Stimulated activated CD4-positive, alpha-beta T cell treated with anti-CD3 and anti-CD28 coated beads, Interleukin-12 subunit alpha, Interleukin-12 subunit beta, amount 100 ng/mL, for 24 hours (primary cell): Measurements from ENCODE around the gene CMYA5.
"Not testable (repeated sequence)": the region's sequence is repeated elsewhere in the genome, so short reads cannot be mapped to it uniquely, and the experiment has no call there.

Experiments used
- DNase-seq, 2 experiments: peaks; one replicate each; pipeline ENCODE4 v3.0.0-alpha.2; 2020; ENCODE audit warnings: low read depth in 2 of 2

CMYA5 gene

GRCh38 chr5:79689541-79690466 lies at the start of gene CMYA5:
Gene CMYA5, plus strand, starts transcription at chr5:79689836. Its CDS starts 72 bp downstream, at chr5:79689908.
- DNase-seq = no peak

- no peak for DNase-seq
These were observed 49.0 kb upstream of the CMYA5 start for GRCh38 chr5:79640571-79641055.

DNA sequence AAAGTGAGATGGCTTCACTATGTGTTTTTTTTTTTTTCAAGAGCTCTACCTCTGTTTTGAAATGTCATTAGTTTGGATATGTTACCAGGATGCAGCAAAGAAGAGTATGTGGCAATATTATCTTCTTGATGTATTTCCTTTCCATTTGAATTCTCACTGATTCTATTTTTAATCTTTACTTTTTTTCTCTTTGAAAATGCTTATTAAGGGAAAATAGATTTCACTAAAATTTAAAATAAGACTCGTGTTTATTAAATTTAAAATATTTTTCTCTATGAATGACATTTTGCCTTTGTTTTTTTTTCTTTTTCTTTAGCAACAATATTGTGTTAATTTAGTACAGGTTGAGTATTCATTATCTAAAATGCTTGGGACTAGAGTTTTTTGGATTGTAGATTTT lies 48.2 kb upstream of the CMYA5 start:
- DNase-seq = no peak

GRCh38 chr5:79642210-79642609 lies 47.4 kb upstream of the CMYA5 start:
- DNase-seq = no peak

DNA sequence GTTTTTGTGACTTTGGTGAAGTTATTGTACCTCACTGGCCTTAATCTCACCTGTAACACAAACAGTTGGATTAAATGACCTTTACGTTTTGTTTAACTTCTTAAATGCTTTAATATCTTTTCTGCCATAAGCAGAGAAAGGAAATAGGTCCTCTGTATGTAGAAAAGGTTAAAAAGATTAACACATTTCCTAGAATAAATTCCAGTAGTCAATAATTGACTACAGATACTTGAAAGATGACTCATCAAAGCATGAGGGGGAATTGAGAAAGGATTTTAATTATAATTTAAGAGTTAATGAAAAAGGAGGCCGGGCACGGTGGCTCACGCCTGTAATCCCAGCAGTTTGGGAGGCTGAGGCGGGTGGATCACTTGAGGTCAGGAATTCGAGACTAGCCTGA lies 35.8 kb upstream of the CMYA5 start:
- no peak for DNase-seq

- no peak for DNase-seq
These were observed 26.4 kb upstream of the CMYA5 start for GRCh38 chr5:79663212-79663611.

DNA sequence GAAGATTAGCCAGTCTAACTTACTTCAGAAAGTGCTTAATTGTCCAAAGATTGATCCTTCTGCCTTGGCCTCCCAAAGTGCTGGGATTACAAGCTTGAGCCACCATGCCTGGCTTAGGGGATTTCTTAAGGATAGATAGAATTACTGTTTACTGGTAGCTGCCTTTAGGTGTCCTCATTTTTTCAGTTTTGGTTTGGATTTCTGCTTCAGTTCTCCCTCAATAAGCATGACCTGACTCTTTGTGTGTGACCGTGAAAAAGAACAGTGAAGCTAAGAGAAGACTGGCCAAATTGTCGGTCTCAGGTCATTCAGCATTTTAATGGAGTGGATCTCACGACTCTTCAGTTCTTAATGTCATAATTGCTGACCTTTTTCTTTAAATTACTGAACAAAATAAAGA lies 22.9 kb upstream of the CMYA5 start:
- no peak for DNase-seq

- no peak for DNase-seq
These were observed 17.2 kb upstream of the CMYA5 start for GRCh38 chr5:79672392-79672791.

GRCh38 chr5:79676354-79676753 lies 13.3 kb upstream of the CMYA5 start:
- not testable (repeated sequence) for DNase-seq

GRCh38 chr5:79682102-79682501 lies 7.5 kb upstream of the CMYA5 start:
- not testable (repeated sequence) for DNase-seq

DNA sequence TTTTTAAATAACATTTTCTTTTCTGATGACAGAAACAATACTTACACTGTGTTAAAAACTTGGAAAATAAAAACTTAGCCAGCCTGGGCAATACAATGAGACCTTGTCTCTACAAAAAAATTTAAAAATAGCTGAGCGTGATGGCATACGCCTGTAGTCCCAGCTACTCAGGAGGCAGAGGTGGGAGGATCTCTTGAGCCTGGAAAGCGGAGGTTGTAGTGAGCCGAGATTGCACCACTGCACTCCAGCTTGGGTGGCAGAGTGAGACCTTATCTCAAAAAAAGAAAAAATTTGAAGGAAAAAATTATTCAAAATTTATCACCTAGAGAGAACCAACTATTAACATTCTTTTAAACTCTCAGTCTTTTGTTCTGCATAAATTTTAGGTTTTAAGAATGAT lies 4.9 kb upstream of the CMYA5 start:
- no peak for DNase-seq

- DNase-seq = no peak
These were observed 4.0 kb upstream of the CMYA5 start for GRCh38 chr5:79685627-79686026.

- DNase-seq = no peak
These were observed 2.8 kb upstream of the CMYA5 start for GRCh38 chr5:79686799-79687198.

GRCh38 chr5:79687889-79688288 lies 1.7 kb upstream of the CMYA5 start:
- DNase-seq = no peak

DNA sequence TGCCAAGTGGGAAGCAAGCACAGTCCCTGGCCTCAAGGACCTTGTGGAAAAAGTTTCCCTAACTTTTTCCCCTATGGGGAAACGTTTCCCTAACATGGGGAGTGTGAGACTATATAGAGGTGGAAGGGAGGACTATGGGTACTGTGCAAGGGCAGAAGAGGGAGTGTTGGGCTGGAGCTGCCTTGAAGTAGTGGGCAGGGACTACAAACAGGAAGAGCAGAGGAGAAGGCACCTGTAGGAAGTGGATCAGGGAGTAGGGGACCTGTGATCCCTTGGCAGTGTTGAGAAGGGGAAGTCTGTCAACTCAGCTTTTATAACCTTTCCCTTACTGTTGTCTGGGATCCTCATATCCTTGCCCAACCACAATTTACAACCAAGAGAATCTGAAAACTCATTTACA lies 1.4 kb downstream of the CMYA5 start:
- DNase-seq = no peak

DNA sequence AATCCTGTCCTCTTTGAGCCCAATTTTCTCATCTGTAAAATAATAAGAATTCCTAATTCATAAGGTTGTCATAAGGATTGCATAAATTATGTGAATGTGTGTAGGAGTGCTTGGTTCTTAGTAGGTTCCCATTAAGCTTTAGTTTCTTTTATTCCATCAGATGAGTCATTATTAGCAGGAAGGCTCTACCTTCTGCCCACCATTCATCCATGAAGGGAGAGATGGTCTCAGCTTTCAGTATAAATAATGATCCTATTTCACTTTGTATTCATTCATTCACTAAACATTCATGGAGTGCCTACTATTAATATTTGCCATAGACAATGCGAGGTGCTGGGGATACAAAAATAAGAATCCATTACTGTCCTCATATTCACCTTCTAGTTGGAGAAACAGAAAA lies 3.0 kb downstream of the CMYA5 start:
- DNase-seq = no peak

DNA sequence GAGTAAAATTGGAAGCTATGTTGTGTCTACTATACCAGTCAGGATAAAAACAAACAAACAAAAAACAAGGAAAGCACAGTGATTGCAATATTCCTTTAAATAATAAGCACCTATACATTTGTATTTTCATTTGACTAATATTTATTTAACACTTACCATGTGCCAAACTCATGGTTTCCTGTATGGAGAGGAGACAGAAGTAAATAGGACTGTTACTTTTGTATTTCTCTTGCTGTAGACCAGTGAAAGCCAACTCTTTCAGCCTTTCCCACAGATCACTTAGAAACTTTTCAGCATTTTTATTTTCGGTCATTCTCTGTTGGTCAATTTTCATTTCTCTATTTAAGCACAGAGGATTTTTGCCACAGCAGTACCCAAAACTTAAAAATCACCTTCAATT lies 4.5 kb downstream of the CMYA5 start:
- DNase-seq = no peak

DNA sequence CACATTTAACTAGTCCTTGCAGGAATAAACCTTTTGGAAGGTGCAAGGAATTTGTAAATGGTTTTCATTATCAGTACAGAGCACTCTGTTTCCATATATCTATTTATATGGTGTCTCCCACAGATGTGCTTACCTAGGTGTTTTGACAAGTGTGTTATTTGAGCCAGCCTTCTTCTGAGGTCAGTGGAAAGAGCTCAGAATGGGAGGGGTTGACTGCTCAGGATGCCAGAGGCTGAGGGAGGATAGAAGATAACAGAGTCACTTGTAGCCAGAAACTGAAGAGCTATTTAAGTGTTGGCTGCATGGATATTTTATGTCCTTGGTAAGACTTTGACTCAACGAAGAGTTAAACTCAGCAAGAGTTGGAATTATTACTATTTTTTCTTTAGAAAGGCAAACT lies 5.0 kb downstream of the CMYA5 start:
- DNase-seq = no peak

- DNase-seq = no peak
These were observed 5.9 kb downstream of the CMYA5 start for GRCh38 chr5:79695526-79695925.

DNA sequence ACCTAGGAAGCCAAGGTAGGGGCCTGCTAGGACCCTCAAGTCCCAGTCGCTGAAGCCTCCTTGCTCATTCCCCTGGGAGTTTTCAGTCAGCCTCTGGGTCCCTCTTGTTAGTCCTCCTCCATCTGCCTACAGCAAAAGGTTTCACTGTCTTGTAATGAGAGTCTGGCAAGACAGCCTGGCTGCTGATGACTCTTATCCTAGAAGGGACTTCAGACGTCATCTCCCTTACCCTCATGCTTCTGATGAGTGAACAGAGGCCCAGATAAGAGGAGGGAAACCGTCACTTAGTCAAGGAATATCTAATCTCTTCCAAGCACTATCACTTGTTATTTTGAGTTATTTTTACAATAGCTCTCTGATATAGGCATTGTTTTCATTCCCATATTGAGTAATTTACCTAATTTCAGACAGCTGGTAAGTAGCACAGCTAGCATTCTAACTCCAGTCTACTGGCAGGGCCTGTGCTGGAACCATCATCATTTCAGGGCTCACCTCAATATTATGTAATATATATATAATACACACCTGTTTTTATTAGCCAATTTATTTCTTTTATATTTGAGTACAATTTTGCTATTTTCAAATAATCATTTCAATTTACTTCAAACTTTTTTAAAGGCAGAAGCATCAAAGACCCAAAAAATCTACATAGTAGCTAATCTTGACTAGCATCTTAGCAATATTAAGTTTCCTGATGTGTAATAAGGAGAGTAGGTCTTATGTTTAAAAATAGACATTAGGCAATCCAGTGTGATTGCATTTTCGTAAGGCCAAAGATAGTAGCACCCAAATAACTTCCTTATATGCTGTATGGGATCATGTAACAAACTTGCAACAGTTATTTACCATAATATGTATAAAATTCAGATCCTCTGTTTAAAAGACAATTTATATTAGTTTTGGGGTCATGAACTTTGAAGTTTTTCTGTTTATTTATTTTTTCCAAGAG lies 7.9 kb downstream of the CMYA5 start:
- no peak for DNase-seq

GRCh38 chr5:79699763-79700400 lies 10.2 kb downstream of the CMYA5 start:
- DNase-seq = no peak
